Measurements from ENCODE around the gene PREX1.

DNA sequence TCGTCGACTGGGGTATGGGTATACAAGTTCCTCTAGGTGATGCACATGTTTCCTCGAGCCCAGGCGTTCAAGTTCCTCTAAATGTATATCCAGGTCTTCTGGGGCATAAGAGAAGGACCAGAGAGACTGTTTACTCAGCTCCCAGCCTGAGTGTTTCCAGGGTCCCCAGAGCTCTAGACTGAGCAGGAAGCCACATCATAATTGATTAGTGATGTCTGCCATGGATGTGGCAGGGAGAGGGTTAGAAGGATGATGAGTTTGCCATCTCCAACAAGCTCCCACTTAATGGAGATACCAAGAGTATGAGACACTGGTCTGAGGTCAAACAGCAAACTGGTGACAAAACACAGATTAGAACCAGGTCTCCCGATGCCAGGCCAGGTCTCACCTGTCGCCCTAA lies 74.8 kb downstream of the PREX1 start:
- TF ChIP-seq EZH2 (IDR thresholded peaks at IDR 0.05; ENCODE audit: low read depth), result no peak
- TF ChIP-seq CTCF (conservative IDR thresholded peaks at IDR 0.05), result no peak

All from PC-9 (cell line).